BE2C (cell line): ENCODE measurements around the gene LAMC3.

Experiments used
- DNase-seq: peaks from one replicate; pipeline ENCODE4 v3.0.0-alpha.2; 2020
- H3K27me3 ChIP-seq: fragments of 250-450 bp; sonication (Bioruptor Pico); 2 replicates; pipeline ENCODE4 v1.5.1; 2020; ENCODE audit warnings: mild to moderate bottlenecking
- H3K36me3 ChIP-seq: fragments of 250-450 bp; sonication (Bioruptor Pico); 2 replicates; pipeline ENCODE4 v1.5.1; 2020; ENCODE audit warnings: mild to moderate bottlenecking
- H3K4me1 ChIP-seq: fragments of 250-450 bp; sonication (Bioruptor Pico); 2 replicates; pipeline ENCODE4 v1.5.1; 2020
- H3K4me3 ChIP-seq: 2 replicates; pipeline ENCODE4 v1.5.1; 2011; ENCODE audit warnings: low read depth, low read length
- H3K9me3 ChIP-seq: fragments of 250-450 bp; sonication (Bioruptor Pico); 2 replicates; pipeline ENCODE4 v1.5.1; 2020
- TF ChIP-seq, protein P1 (sequence below): IDR thresholded peaks from 2 replicates; pipeline ENCODE4 v1.5.1; 2012; ENCODE audit warnings: mild to moderate bottlenecking, low read depth, low read length

LAMC3 gene

DNA sequence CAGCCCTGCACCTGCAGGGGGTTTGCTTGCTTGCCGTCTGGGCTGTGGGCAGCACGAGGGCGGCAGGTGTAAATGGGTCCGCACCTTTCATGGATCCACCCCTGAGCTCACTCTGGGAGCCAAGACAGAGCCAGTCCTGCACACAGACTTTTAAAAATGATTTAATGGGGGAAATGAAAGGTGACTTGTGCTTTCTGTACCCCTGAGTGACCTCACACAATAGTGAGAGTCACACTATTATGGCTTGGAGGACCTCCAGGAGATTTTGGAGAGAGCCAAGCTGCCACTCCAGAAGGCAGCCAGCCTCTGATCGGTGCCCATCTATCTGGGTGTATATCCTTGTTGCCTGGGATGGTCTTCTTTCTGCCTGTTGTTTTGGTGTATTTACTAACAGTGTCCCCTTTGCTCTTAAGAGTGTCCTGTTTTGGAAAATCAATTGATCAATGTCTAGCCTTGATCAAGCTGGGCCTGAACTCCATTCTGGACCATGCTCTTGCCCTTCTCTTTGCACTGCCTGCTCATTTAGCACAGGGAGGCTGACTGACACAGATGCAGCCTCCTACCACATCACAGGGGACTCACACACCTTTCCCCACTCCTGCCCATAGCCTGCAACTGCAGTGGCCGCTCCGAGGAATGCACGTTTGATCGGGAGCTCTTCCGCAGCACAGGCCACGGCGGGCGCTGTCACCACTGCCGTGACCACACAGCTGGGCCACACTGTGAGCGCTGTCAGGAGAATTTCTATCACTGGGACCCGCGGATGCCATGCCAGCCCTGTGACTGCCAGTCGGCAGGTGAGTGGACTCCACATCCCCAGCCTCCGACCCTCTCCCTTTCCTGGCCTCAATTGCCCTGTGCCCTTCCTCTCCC, 29.5 kb downstream of the LAMC3 start:
- Histone ChIP-seq H3K4me1 (no peaks in the 10 kb centered on the region), H3K4me3 (no peak overlapping the region), H3K9me3 (no peaks in the 10 kb centered on the region), H3K36me3 (no peaks in the 10 kb centered on the region), H3K27me3 (no peaks in the 10 kb centered on the region)
- DNase-seq = no peak
- TF ChIP-seq, protein P1, sequence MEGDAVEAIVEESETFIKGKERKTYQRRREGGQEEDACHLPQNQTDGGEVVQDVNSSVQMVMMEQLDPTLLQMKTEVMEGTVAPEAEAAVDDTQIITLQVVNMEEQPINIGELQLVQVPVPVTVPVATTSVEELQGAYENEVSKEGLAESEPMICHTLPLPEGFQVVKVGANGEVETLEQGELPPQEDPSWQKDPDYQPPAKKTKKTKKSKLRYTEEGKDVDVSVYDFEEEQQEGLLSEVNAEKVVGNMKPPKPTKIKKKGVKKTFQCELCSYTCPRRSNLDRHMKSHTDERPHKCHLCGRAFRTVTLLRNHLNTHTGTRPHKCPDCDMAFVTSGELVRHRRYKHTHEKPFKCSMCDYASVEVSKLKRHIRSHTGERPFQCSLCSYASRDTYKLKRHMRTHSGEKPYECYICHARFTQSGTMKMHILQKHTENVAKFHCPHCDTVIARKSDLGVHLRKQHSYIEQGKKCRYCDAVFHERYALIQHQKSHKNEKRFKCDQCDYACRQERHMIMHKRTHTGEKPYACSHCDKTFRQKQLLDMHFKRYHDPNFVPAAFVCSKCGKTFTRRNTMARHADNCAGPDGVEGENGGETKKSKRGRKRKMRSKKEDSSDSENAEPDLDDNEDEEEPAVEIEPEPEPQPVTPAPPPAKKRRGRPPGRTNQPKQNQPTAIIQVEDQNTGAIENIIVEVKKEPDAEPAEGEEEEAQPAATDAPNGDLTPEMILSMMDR = no peak

DNA sequence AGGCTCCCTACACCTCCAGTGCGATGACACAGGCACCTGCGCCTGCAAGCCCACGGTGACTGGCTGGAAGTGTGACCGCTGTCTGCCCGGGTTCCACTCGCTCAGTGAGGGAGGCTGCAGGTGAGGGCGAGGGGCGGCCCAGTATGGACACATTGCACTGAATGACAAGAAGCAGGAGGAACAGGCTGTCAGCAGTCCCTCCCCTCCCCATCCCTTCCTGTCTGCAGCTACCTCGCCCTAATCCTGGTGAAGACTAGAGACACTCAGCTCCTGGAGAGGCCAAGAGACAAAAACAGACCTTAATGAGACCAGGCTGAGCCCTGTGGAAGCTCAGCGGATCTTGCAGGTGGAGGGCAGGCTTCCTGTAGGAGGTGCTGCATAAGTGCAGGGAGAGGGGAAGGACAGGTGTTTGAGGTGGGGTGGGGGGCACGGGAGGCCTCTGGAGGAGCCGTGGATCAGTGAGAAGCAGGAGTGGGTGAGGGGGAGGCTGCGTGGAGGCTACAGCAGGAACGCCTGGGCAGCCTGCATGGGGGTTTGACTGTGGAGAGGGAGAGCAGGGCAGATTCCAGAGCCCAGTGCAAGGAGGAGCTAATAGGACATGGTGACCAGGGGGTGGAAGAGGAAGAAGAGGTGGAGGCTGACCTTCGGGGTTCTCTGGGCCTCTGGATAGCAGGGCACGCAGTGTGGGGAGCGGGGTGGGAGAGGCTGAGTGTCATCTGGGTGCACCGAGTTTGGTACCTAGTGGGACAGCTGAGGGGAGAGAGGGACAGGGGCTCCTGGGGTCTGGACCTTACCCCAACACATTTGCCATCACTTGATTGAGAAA, 30.4 kb downstream of the LAMC3 start:
- Histone ChIP-seq H3K9me3 (no peaks in the 10 kb centered on the region), H3K4me1 (no peaks in the 10 kb centered on the region), H3K36me3 (no peaks in the 10 kb centered on the region), H3K27me3 (no peaks in the 10 kb centered on the region), H3K4me3 (no peak overlapping the region)
- TF ChIP-seq, protein P1 = no peak
- DNase-seq = no peak

- Histone ChIP-seq H3K27me3 (no peaks in the 10 kb centered on the region), H3K4me1 (no peaks in the 10 kb centered on the region), H3K4me3 (no peak overlapping the region), H3K36me3 (no peaks in the 10 kb centered on the region), H3K9me3 (no peaks in the 10 kb centered on the region)
- TF ChIP-seq, protein P1 = no peak
- no peak for DNase-seq
Observed at GRCh38 chr9:131042666-131043065, 33.7 kb downstream of the LAMC3 start.

GRCh38 chr9:131043087-131043486, 34.1 kb downstream of the LAMC3 start:
- no peak overlapping the region for H3K4me3 ChIP-seq
- no peaks in the 10 kb centered on the region for H3K36me3 ChIP-seq
- TF ChIP-seq, protein P1 = no peak
- H3K27me3 ChIP-seq = no peaks in the 10 kb centered on the region
- DNase-seq = no peak
- H3K4me1 ChIP-seq = no peaks in the 10 kb centered on the region
- H3K9me3 ChIP-seq = no peaks in the 10 kb centered on the region

GRCh38 chr9:131043646-131044045, 34.7 kb downstream of the LAMC3 start:
- no peaks in the 10 kb centered on the region for H3K36me3 ChIP-seq
- TF ChIP-seq, protein P1 = no peak
- DNase-seq = no peak
- no peaks in the 10 kb centered on the region for H3K4me1 ChIP-seq
- no peaks in the 10 kb centered on the region for H3K27me3 ChIP-seq
- no peaks in the 10 kb centered on the region for H3K9me3 ChIP-seq
- H3K4me3 ChIP-seq = no peak overlapping the region
